Measurements from ENCODE around the gene LRP3. TPM values are rescaled to one million over a fixed set of nuclear protein-coding genes. Genes with fewer than 3 reads are reported as not detected.
A peak's percentile ranks its signal among the peaks of the same experiment; 100 is the strongest.

LRP3 gene
- total and polyA plus RNA-seq, 2 of the 13 experiments (the other 11 are each of a cell fraction or from before 2014, with no cell fraction given) = 17.6 to 51.6 TPM

DNA sequence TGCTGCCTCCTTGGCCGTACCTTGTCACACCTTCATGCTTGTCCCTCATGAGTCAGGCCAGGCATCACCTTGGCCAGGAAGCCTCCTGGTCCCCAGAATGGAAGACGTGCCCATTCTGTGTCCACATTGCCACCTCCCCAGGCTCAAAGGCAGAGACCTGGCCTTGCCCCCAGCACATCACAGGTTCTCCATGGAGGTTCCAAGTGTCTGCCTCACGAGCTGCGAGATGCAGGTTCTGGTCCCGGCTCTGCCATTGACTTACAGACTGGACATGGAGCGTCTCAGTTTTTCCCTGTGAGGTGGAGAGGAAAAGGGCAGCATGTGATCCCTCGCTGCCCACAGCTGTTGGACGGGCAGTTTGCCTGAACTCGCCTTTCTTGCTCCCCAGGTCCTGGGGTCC is 40.6 kb downstream of the LRP3 start (continued):
- TF ChIP-seq, protein P1, sequence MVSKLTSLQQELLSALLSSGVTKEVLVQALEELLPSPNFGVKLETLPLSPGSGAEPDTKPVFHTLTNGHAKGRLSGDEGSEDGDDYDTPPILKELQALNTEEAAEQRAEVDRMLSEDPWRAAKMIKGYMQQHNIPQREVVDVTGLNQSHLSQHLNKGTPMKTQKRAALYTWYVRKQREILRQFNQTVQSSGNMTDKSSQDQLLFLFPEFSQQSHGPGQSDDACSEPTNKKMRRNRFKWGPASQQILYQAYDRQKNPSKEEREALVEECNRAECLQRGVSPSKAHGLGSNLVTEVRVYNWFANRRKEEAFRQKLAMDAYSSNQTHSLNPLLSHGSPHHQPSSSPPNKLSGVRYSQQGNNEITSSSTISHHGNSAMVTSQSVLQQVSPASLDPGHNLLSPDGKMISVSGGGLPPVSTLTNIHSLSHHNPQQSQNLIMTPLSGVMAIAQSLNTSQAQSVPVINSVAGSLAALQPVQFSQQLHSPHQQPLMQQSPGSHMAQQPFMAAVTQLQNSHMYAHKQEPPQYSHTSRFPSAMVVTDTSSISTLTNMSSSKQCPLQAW (CRISPR knock-in tag; IDR thresholded peaks at IDR 0.05) = no peak
- TF ChIP-seq SIX4 (CRISPR knock-in tag; IDR thresholded peaks at IDR 0.05) (no peak), ZNF367 (CRISPR knock-in tag; IDR thresholded peaks at IDR 0.05; ENCODE audit: borderline replicate concordance) (no peak), ZNF280B (CRISPR knock-in tag; IDR thresholded peaks at IDR 0.05; ENCODE audit: borderline replicate concordance) (peak; percentile 51; the same call in 1 of the 2 replicates), MAFG (CRISPR knock-in tag; IDR thresholded peaks at IDR 0.05) (no peak)
- TF ChIP-seq, protein P2, sequence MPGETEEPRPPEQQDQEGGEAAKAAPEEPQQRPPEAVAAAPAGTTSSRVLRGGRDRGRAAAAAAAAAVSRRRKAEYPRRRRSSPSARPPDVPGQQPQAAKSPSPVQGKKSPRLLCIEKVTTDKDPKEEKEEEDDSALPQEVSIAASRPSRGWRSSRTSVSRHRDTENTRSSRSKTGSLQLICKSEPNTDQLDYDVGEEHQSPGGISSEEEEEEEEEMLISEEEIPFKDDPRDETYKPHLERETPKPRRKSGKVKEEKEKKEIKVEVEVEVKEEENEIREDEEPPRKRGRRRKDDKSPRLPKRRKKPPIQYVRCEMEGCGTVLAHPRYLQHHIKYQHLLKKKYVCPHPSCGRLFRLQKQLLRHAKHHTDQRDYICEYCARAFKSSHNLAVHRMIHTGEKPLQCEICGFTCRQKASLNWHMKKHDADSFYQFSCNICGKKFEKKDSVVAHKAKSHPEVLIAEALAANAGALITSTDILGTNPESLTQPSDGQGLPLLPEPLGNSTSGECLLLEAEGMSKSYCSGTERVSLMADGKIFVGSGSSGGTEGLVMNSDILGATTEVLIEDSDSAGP (CRISPR knock-in tag; IDR thresholded peaks at IDR 0.05; ENCODE audit: borderline replicate concordance) = 0 out of 2 replicates have a peak, but pooled peaks have one; percentile 4
- TF ChIP-seq, protein P3, sequence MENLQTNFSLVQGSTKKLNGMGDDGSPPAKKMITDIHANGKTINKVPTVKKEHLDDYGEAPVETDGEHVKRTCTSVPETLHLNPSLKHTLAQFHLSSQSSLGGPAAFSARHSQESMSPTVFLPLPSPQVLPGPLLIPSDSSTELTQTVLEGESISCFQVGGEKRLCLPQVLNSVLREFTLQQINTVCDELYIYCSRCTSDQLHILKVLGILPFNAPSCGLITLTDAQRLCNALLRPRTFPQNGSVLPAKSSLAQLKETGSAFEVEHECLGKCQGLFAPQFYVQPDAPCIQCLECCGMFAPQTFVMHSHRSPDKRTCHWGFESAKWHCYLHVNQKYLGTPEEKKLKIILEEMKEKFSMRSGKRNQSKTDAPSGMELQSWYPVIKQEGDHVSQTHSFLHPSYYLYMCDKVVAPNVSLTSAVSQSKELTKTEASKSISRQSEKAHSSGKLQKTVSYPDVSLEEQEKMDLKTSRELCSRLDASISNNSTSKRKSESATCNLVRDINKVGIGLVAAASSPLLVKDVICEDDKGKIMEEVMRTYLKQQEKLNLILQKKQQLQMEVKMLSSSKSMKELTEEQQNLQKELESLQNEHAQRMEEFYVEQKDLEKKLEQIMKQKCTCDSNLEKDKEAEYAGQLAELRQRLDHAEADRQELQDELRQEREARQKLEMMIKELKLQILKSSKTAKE (CRISPR knock-in tag; IDR thresholded peaks at IDR 0.05; ENCODE audit: borderline replicate concordance) = no peak
